ENCODE measurements around the gene MYEOV. TPM values are rescaled to one million over a fixed set of nuclear protein-coding genes. Genes with fewer than 3 reads are reported as not detected.
A peak's percentile ranks its signal among the peaks of the same experiment; 100 is the strongest.

Gene MYEOV
- total and polyA plus RNA-seq, 2 donors (not counting 1 experiment from before 2014, with no cell fraction given), result 0.72 TPM; not detected in 1

DNA sequence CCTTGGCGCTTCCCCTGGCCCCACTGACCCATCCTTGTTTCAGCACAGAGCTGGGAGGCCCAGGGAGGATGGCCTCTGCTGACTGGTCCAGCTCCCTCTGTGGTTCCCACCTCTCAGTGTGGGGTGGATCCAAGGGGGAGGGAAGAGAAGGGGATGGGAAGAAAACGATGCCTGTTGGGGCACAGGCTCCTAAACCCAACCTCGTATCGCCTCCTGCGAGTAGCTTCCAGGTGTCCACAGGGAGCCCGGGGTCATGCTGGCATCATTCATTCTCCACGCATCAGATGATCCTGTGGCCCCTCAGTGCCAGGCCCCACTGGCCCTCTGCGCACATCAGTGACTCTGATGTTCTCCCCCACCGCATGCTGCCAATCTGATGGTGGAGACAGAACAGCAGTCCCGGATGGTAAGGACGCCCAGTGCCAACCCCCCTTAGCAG, 5.1 kb downstream of the MYEOV start:
- intact Hi-C loops (cut with micrococcal nuclease), result loop anchor here (2.0 to 10.0 kb wide), 4 partner anchors 198 to 457 kb away; partner anchors contain the start of genes CPT1A, LTO1 and TPCN2
- H2AFZ ChIP-seq (ENCODE audit: insufficient read depth, low read depth, low read length, poor library complexity, severe bottlenecking), result no peak overlapping the region
- Mint-ChIP-seq H3K27ac (peak overlapping the region; percentile 93), H3K4me1 (peaks cover 67% of the 10 kb centered on the region), H3K4me3 (peak overlapping the region; percentile 85), H3K27me3 (no peaks in the 10 kb centered on the region), H3K9me3 (ENCODE audit: insufficient read depth) (no peaks in the 10 kb centered on the region)
- peaks cover 58 to 59% of the 10 kb centered on the region in 2 donors for H3K4me1 ChIP-seq (ENCODE audit: control insufficient read depth in 2 of 2, insufficient read depth in 2 of 2, low read length in 2 of 2)
- H3K9ac ChIP-seq (ENCODE audit: low read length), result peak overlapping the region; percentile 76
- ChIA-PET CTCF (interaction anchor here (1.0 to 1.7 kb wide), 2 partner anchors 12 kb away, joined by 3 to 5 read pairs; no protein-coding TSS in a partner anchor), POLR2A (interaction anchor here (0.7 kb wide), 1 partner anchor 255 kb away, joined by 3 read pairs; no protein-coding TSS in a partner anchor)
- no peaks in the 10 kb centered on the region for H4K20me1 ChIP-seq (ENCODE audit: control insufficient read depth, insufficient read depth, low read length, poor library complexity, severe bottlenecking)
- peaks cover 0 to 10% (median 2%) of the 10 kb centered on the region in 3 donors for H3K9me3 ChIP-seq (ENCODE audit: control extremely low read depth in 1 of 3, control insufficient read depth in 2 of 3, insufficient read depth in 1 of 3, low read length in 2 of 3)
- no peak for TF ChIP-seq EZH2 (IDR thresholded peaks at IDR 0.05; ENCODE audit: borderline replicate concordance, insufficient read depth, low read depth, low read length, poor library complexity, severe bottlenecking)
- TF ChIP-seq, protein P1, sequence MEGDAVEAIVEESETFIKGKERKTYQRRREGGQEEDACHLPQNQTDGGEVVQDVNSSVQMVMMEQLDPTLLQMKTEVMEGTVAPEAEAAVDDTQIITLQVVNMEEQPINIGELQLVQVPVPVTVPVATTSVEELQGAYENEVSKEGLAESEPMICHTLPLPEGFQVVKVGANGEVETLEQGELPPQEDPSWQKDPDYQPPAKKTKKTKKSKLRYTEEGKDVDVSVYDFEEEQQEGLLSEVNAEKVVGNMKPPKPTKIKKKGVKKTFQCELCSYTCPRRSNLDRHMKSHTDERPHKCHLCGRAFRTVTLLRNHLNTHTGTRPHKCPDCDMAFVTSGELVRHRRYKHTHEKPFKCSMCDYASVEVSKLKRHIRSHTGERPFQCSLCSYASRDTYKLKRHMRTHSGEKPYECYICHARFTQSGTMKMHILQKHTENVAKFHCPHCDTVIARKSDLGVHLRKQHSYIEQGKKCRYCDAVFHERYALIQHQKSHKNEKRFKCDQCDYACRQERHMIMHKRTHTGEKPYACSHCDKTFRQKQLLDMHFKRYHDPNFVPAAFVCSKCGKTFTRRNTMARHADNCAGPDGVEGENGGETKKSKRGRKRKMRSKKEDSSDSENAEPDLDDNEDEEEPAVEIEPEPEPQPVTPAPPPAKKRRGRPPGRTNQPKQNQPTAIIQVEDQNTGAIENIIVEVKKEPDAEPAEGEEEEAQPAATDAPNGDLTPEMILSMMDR (IDR thresholded peaks at IDR 0.05), result no peak
- no peaks in the 10 kb centered on the region for H3K27me3 ChIP-seq (replicated peaks in 1 of 4; ENCODE audit: control extremely low read depth in 1 of 4, control insufficient read depth in 3 of 4, insufficient read depth in 4 of 4, low read length in 3 of 4)
- no peaks in the 10 kb centered on the region for H3K79me2 ChIP-seq (ENCODE audit: control insufficient read depth, insufficient read depth, low read length)
- H3K27ac ChIP-seq (ENCODE audit: low read length in 2 of 2), result peak overlapping the region; percentile 95 to 99
- no peaks in the 10 kb centered on the region for H3K36me3 ChIP-seq (replicated peaks in 1 of 2; ENCODE audit: control extremely low read depth in 1 of 2, control insufficient read depth in 1 of 2, extremely low read depth in 1 of 2, insufficient read depth in 2 of 2, low read length in 1 of 2)
- H3K4me2 ChIP-seq (replicated peaks; ENCODE audit: low read depth, low read length, poor library complexity, severe bottlenecking), result peak overlapping the region; percentile 95
- 69% methylated on average over 10 of the region's 11 CpGs for WGBS (ENCODE audit: insufficient coverage)
- no peak overlapping the region for H3K4me3 ChIP-seq (ENCODE audit: control extremely low read depth in 1 of 5, extremely low read depth in 1 of 5, insufficient read depth in 1 of 5, low read depth in 2 of 5, low read length in 4 of 5)
- no peak for ATAC-seq (ENCODE audit: low read depth)
- DNase-seq, result no peak

DNA sequence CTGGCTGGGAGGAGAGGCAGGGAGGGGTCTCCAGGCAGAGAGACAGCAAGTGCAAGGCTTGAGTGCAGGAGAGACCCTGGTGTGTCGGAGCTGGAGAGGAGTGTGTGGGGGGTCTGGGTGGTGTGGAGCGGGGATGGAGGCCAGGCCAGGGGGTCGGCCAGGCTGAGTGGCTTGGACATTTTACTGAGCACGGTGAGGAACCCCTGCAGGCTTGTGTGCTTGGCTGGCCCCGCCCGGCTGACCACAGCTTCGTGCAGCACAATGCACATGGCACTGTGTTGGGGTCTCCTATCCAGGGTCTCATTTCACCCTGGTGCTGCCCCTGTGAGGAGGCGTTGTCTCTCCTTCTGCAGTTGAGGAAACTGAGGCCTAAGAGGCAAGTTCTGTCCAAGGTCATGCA, 5.6 kb downstream of the MYEOV start:
- intact Hi-C loops (cut with micrococcal nuclease), result loop anchor here (2.0 to 10.0 kb wide), 4 partner anchors 199 to 457 kb away; partner anchors contain the start of genes CPT1A, LTO1 and TPCN2
- 96% methylated on average over 8 of the region's 8 CpGs for WGBS (ENCODE audit: insufficient coverage)
- Histone ChIP-seq H3K27me3 (replicated peaks in 1 of 4; ENCODE audit: control extremely low read depth in 1 of 4, control insufficient read depth in 3 of 4, insufficient read depth in 4 of 4, low read length in 3 of 4) (no peaks in the 10 kb centered on the region), H3K4me2 (replicated peaks; ENCODE audit: low read depth, low read length, poor library complexity, severe bottlenecking) (peak overlapping the region; percentile 95), H4K20me1 (ENCODE audit: control insufficient read depth, insufficient read depth, low read length, poor library complexity, severe bottlenecking) (no peaks in the 10 kb centered on the region), H2AFZ (ENCODE audit: insufficient read depth, low read depth, low read length, poor library complexity, severe bottlenecking) (no peak overlapping the region), H3K9me3 (ENCODE audit: control extremely low read depth in 1 of 3, control insufficient read depth in 2 of 3, insufficient read depth in 1 of 3, low read length in 2 of 3) (peaks cover 0 to 10% (median 2%) of the 10 kb centered on the region in 3 donors), H3K36me3 (replicated peaks in 1 of 2; ENCODE audit: control extremely low read depth in 1 of 2, control insufficient read depth in 1 of 2, extremely low read depth in 1 of 2, insufficient read depth in 2 of 2, low read length in 1 of 2) (no peaks in the 10 kb centered on the region), H3K4me3 (ENCODE audit: control extremely low read depth in 1 of 5, extremely low read depth in 1 of 5, insufficient read depth in 1 of 5, low read depth in 2 of 5, low read length in 4 of 5) (no peak overlapping the region), H3K79me2 (ENCODE audit: control insufficient read depth, insufficient read depth, low read length) (no peaks in the 10 kb centered on the region), H3K4me1 (ENCODE audit: control insufficient read depth in 2 of 2, insufficient read depth in 2 of 2, low read length in 2 of 2) (peaks cover 53 to 54% of the 10 kb centered on the region in 2 donors), H3K27ac (ENCODE audit: low read length in 2 of 2) (peak overlapping the region in 1 of 2 donors; percentile 28), H3K9ac (ENCODE audit: low read length) (no peak overlapping the region)
- TF ChIP-seq EZH2 (IDR thresholded peaks at IDR 0.05; ENCODE audit: borderline replicate concordance, insufficient read depth, low read depth, low read length, poor library complexity, severe bottlenecking), result no peak
- TF ChIP-seq, protein P1 (IDR thresholded peaks at IDR 0.05), result no peak
- ChIA-PET CTCF (interaction anchor here (1.0 kb wide), 1 partner anchor 13 kb away, joined by 3 read pairs; no protein-coding TSS in a partner anchor), POLR2A (no interaction called here)
- Mint-ChIP-seq H3K27me3 (no peaks in the 10 kb centered on the region), H3K4me1 (peaks cover 62% of the 10 kb centered on the region), H3K4me3 (no peak overlapping the region), H3K9me3 (ENCODE audit: insufficient read depth) (no peaks in the 10 kb centered on the region), H3K27ac (peak overlapping the region; percentile 57)
- ATAC-seq (ENCODE audit: low read depth), result no peak
- DNase-seq, result no peak
